NCI-H2081 (cell line): ENCODE data around the gene METTL24.

Experiments used
- DNase-seq, 2 experiments: peaks; one replicate each; lab custom pipeline; 2025; lab: John Stamatoyannopoulos, UW

Gene METTL24, protein sequence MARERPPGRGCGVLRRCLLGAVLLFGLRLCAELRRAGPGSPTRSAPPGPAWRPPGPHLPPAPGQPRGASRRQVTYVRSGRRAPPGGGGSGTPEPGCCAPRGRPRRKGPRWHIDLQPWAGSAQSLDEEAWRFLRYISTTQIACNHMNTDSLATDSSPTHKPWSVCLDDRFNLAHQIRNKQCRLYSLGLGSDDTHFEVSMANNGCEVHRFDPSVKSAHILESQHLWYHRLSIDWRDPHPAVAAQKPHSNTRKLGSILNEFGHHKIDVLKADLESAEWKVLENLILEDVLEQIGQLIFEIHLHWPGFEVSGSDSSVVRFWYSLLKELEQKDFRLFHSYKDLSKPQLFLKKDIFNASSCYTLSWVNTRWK

DNA sequence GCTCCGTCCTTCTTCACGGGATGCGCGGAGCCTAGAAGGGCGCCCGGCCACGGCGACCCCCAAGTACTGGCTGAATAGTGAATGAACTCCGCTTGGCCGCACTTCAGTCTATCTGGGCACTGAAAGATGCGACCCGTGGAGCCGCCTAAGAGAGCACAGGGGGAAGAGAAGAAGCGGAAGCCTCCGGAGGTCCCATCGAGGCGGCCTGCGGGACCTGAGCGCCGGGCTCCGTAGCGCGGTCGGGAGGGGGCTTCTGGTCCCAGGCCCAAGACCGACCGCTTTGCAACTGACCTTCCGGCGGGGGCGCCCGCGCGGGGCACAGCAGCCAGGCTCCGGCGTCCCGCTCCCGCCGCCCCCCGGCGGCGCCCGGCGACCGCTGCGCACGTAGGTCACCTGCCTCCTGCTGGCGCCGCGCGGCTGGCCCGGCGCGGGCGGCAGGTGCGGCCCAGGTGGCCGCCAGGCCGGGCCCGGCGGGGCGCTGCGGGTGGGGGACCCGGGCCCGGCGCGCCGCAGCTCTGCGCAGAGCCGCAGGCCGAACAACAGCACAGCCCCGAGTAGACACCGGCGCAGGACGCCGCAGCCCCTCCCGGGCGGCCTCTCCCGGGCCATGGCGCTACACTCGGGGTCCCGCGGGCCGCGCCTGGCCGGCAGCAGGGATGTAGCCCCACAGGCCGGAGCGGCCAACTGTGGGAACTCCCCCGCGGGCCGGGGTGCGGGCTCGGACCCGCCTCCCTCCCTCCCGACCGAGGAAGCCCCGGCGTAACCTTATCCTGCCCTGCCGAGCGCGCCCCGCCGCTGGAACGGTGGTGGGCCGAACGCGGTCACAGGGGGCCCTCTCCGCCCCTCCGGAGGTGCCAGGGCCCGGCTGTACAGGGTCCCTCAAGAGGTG lies at the start of gene METTL24:
Gene METTL24 (minus strand): TSS at position 686 of the 889 bp plus-strand sequence. CDS start 77 bp downstream, at position 609.
- peak; percentile 35 to 47 for DNase-seq

DNA sequence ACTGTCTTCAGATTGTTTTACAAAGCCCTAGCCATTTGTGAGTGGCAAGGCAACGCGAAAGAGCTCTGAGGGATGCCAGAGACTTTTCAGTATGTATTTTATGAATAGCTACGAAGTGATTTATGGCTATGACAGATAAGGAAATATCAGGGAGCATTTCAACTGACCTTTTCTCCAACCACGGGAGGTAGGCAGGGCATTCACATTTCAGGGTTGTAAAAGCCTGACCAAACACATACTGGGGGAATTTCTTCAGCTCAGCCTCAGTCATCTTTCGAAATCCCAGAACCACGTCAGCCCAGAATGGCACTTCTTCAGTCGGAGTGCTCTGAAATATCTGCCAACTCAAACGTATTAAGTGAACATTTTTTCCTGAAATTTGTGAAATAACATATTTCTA lies 46.5 kb upstream of the METTL24 start:
- DNase-seq, result no peak

DNA sequence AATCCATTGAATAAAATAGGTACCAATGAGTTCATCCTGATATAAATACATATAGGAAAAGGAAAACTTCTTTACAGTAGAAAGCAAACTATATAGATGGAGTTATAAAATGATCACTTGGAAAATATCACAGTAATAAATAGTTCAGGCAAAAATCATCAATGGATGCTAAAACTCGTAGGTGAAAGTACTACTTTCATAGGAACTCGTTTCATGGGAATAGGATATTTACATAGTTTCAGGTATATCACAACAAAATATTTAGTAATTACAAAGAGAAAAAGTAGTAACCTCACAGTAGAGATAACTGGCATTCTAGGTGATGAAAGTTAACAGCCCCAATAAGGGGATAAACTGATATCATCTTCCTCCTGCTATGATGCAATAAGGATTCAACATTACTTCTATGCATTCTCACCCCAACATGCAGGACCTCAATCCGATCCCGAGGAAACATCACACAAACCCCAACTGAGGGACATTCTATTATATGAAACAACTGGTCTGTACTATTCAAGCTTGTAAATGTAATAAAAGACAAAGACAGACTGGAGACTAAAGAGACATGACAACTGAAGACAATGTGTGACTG lies 43.5 kb upstream of the METTL24 start:
- DNase-seq, result no peak

DNA sequence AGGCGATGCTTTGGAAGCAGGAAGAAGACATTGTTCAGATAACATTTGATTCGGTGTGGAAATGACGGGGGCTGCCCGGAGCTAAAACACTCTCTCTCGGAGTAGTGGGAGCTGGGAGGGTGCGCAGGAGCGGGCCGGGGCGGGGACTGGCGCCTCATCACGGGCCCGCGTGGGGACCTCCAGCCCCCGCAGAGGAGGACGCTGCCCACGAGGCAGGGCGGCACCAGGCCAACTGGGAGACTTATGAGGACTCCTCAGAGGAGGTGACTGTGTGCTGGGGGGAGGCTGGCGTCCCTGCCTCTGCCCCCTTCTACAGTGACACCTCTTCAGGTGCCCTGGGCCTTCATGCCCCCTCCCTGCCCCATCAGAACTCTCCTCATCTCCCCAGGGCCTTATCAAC lies 42.1 kb upstream of the METTL24 start:
- no peak for DNase-seq

DNA sequence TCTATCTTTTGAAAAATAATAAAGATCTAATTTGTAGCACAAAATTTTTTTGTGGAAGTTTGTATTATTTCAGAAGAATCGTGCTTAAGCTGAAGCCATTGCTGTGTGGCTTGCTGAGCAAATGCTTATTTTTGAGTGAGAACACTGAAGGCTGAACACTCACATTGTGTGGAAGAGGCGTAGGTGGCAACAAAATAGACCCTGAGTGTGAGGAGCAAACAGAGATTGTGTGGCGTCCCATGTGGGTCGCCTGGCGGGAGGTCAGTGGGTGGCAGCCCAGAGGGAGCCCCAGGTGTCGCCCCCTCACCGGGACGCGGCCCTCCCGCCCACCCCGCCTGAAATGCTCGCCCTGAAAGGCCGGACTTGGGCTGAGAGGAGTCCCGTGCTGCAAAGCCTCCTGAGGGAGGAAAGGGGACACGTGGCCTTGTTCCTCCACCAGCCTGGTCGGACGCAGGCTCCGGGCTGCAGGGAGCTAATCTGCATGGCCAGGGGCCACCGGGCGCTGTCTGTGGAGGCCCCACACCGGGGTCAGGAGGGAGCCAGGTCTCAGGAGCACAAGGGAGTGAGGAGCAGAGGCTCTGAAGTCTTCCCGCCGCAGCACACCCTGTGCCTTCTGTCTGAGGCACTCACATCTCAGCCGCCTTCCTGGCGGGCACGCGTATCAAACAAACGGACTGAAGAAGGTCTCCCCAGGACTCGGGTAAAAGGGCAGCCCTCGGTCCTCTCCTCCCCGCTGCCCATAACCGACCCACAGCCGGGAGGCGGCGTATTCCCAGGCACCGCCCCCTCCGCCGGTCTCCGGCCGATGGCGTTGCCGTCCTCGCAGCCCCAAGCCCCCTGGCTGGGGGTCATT lies 41.3 kb upstream of the METTL24 start:
- no peak for DNase-seq

DNA sequence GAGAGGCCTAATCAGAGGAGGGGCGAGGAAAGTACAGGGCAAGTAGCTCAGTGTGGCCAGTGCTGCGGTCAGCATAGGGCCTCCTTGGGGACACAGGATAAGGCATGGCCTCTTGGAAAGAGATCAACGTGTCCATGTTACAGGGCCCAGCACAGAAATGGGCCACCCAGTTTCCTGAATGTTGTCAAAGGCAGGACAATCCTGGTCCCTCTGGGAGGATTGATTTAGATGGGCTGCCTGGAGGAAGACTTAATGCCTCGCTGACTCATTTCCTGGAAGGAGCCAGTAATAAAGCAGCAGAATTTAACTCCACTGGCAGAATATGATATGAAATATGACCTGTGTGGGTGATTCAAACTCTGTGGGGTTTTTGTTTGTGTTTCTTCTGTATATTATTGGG lies 40.6 kb upstream of the METTL24 start:
- no peak for DNase-seq

DNA sequence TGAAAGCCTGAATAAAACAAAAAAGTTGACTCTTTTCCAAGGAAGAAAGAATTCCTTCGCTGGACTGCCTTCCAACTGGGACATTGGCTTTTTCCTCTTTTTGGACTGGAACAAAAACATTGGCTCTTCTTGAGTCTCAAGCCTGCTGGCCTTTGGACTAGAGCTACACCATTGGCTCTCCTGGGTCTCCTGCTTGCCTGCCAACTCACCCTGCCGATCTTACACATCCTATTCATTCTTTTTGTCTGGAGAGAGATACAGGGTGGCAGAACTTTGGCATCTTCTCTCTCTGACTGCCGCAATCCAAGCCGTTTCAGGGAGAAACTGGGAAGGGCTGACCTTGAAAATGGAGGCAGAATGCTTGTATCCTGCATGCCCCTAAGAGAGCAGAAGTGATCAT lies 37.1 kb upstream of the METTL24 start:
- no peak for DNase-seq

DNA sequence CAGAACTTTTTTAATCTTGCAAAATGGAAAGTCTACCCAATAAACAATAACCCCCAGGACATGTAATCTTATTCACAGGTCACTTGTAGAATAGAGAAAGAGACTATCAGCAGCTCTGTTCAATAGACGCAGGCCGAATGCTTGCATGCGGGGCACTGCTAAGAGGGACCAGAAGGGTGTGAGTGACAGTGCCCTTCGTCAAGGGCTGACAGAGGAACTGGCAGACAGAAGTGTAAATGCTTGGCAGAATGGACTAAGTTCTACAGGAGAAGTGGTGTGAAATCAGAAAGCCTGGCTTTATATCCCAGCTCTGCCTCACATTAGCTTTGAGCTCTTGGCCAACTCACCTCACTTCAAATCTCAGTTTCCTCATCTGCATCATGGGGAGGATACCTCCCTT lies 36.3 kb upstream of the METTL24 start:
- DNase-seq, result no peak

DNA sequence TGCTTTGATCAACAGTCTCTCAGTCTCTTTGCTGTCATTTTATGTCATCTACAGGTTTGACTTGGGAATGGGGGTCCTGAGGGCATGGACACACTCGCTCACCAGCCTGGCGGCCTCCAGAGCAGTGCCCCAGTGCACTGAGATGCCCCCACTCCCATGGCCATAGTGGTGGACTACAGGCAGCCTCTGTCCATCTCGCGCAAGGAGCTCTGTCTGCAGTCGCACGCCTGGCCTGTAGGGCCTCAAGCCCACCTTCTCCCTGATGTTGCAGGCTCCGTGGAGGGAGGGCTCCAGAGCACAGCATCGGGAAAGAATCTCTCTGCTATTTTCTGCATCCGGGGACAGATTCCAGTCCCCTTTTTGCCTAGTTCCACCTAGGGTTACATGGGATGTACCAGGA lies 34.6 kb upstream of the METTL24 start:
- no peak for DNase-seq

DNA sequence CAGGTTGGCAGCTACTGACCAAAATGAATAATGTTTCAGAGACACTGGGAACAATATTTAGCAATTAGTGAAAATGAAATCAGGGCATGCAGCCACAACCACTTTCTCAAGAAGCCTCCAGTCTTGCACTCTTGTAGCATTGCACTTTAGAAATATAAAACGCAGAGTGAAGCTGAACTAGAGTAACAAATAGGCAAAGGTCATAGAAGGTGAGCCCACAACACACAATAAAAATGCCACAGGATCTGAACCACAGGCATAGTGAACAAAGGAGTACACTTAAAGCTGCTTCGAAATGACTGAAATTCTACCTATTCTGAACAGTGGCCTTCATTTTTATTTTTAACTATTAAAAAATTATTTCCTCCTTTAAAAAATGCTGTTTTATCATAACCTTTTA lies 32.3 kb upstream of the METTL24 start:
- DNase-seq, result no peak

DNA sequence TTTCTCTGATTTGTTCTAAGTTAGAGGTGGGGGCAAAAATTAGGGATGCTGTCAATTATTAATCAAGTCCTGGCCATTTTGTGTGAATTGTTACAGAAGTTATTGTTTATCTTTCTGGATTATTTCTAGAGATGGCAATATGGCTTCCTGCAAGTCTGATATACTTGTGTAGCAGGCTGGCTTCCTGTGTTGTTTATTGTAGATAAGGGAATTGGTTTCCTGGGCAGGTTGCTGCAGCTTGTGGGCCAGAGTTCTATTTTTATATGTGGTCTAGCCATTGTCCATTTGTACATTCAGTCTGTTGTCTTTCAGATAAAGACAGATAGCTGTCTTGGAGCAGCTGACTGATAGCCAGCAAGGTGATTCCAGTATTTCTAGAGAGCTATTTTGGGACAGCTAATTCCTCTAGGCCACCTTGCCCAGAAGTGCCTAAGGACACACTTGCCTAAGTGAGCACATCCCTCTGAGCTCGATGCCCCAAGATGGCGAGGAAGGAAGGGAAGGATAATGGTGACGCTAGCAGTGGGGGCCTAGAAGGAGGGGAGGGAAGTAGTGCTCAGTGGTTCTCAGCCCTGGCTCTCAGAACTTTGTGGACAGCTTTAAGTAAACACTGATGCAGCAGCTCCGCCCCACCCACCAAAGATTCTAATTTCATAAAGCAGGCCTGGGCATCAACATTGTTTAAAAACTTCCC lies 31.7 kb upstream of the METTL24 start:
- no peak for DNase-seq

DNA sequence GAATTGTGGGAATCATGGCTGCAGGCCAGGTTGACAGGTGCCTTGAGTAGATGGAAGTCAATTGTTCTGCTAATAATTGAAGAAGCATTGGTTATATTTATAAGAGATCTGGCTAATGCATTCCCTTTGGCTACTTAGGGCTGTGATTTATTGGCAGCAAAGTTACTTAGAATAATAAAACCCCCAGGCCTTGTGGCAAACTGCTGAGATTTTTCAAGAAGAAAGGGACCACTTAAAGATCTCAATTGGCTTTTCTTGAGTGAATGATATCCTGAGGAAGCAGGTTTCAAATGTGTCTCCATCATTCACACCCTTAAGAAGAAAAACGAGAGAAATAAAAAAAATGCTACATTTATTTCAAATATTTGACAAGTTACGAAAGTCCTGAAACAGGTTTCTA lies 29.8 kb upstream of the METTL24 start:
- DNase-seq, result no peak

DNA sequence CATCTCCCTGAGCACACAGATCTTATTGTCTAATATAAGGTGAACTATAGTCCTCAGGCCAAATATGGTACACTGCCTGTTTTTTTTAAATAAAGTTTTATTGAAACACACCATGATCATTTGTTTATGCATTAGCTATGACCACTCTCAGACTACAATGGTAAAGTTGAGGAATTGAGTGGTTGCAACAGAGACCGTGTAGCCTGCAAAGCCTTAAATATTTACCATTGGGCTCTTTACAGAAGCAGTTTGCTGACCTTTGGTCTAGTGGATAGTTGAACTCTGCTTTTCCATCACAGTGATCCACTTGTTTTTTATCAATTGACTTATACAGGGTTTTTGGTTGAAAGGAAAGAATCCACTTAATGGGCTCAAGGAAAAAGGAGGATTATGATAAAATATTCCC lies 27.3 kb upstream of the METTL24 start:
- DNase-seq, result no peak

DNA sequence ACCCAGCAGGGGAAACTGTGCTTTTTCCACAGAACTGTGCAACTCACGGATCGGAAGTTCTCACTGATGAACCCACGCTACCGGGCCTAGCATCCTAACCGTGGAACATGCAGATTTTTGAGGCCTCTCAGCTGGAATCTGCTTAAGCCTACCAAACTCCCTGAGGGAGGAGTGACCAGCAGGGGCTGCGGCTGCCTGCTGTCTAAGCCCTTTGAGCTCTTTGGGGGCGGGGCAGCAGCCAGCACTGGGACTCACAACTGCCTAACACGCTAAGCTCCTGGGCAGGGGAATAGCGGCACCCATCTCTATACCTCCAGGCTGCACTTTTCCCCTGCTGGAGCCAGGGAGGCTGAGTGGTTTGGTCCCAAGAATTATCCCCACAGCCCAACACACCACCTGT lies 20.4 kb upstream of the METTL24 start:
- no peak for DNase-seq

DNA sequence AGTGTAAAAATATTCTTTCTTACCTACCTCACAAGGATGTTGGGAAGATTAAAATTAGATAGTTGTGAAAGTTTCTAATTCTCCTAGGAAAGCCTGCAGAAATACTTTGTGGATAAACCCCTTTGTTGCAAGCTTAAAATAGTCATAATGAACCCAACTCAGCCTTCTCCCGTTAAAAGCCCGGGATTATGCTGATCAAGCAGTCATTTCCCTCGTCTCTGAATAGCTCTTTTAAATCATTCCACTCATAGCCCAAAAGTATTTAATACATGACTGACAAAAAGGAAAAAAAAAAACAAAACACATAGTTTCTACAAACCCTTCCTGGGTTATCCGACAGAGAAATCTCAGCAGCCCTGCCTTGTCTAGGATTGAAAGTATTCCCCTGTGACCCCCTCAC lies 10.9 kb upstream of the METTL24 start:
- DNase-seq, result no peak

DNA sequence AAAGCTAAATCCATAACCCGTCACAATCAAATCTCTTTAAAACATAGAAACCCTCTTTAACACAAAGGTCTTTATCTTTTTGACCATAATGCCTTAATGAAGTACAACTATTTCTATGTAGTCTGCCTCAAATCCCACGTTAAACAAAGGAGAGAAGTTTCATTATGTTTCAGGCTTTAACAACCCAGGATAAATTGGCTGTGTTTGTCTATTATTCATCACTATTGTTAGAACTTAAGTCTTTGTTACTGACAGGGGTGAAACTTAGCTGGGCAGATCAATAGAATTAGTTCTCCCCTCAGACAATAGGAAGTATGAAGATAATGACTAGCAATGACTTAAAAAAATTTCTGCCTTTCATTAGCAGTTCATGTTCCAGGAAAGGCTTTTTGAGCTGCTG lies 10.1 kb upstream of the METTL24 start:
- DNase-seq, result no peak

DNA sequence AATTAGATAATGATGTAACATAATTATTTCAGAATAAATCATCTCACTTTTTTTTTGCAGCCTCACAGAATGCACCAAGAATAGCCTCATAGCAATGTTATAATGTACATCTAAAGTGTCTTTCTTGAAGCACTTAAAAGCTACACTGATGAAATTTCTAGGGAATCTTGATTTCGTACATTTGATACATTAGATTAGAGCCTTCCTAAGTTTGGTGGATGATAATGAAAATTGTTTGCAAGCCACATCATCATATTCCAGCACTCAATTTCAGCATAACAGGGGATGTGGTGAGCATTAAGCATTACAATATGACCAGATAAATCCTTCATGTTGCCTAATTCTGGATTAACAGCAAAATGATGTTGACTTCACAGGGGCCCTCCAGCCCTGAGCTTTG lies 9.7 kb upstream of the METTL24 start:
- no peak for DNase-seq

DNA sequence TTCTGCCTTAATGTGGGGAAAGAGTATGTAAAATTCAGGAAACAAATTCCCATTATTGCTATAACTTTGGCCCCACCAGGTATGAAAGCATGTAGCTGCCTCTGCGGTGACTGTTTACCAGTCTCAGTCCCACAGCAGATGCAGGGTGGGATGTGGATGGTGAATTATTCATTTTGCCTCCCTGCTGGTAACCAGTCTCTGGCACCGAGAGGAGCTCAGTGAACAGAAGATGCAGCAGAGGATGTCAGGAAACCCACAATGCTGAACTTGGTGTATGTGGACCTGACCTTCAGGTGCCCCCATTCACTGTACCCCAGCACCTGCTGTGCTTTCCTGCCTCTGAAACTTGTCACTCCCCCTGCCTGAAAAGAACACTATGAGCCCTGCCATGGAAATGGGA lies 8.8 kb upstream of the METTL24 start:
- DNase-seq, result no peak

DNA sequence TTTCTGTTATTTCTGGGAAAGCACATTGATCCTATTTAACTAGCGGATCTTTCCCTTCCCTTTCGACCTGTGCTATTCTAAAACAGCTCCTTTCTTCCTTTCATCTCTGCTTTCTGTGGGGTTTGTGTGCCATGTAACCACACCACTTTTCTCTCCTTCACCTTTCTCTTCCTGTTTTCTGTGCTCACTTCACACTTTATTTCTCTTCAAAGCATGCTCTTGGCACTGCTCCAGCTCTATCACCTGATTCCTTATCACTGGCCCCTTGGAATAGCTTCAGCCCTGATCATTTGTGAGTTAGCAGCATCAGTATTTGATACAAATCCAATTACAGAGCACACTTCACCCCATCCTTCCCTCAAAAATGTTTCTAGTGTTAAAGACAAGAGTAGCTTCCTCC lies 8.1 kb upstream of the METTL24 start:
- DNase-seq, result no peak

DNA sequence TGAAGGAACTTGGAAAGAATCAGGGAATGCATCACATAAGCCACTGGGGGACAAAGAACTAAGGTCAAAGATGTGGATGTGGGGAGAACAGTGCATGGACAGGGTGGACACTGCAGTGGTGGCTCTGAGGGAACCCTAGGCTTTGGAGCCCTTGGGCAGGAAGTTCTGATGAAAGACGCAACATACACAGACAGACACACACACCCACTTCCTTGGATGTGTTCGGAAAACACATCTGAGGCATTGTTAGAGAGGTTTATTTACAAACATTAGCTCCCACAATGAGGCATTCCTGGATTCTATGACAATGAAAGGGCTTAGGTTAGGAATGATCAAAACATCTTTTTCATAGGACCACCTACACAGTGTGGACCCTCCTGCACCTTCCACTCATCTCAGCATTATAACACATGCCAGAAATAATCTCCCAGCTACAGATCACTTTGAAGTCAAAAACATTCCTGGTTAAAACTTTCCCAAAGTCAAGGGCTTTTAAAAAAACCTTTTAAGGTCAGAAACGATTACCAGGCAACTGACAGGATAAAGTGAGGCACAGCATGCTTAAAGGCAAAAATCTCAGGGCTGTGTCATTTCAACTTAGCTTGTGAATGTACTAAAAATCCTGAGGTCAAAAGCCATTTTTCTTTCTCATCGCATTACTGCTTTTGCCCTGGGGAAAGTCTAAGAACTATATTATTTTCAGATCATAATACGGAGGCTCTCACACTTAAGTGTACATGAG lies 6.4 kb upstream of the METTL24 start:
- no peak for DNase-seq

DNA sequence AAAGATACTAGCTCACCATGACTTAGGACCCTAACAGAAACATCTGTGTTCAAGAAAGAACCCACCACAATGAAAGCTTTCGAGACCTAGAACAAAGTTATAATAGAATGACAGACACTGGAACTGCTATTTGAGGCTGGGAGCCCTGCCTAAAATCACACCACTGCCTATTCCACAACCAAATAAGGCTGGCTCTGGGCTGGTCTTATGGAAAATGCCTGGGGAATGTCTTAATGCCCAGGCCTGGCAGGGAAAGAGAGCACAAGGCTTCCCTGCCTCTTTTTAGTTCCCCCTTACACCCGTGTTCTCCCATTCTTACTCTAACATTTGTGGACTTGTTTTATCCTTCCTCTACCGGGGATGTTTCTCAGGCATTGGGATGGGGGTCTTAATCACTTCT lies 5.6 kb upstream of the METTL24 start:
- no peak for DNase-seq
